VCaP (cell line): ENCODE results near the gene KDM8.

Source experiments
- H3K27ac ChIP-seq: fragments of 450-650 bp; 2 replicates; pipeline ENCODE4 v1.5.1; 2017
- TF ChIP-seq, protein P1 (sequence below): fragments of 450-650 bp; conservative IDR thresholded peaks from 2 replicates; pipeline ENCODE4 v1.5.1; 2017; ENCODE audit warnings: mild to moderate bottlenecking, moderate library complexity

Gene KDM8

DNA sequence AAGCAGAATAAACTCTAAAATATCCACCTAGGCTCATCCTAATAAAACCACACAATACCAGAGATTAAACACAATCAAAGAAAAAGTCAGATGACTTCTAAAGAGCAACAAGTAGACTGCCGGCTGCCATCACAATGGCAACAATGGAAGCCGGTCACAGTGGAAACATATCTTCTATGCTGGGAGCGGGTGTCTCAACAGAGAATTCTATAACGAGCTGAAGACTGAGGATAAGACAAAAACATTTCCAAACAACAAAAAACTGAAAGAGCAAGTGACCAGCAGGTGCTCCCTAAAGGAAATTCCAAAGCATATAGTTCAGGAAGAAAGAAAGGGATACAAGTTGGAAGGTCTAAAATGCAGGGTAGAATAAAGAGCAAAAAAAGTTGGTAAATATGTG is 56.4 kb downstream of the KDM8 start:
- H3K27ac ChIP-seq: no peak overlapping the region
- TF ChIP-seq, protein P1, sequence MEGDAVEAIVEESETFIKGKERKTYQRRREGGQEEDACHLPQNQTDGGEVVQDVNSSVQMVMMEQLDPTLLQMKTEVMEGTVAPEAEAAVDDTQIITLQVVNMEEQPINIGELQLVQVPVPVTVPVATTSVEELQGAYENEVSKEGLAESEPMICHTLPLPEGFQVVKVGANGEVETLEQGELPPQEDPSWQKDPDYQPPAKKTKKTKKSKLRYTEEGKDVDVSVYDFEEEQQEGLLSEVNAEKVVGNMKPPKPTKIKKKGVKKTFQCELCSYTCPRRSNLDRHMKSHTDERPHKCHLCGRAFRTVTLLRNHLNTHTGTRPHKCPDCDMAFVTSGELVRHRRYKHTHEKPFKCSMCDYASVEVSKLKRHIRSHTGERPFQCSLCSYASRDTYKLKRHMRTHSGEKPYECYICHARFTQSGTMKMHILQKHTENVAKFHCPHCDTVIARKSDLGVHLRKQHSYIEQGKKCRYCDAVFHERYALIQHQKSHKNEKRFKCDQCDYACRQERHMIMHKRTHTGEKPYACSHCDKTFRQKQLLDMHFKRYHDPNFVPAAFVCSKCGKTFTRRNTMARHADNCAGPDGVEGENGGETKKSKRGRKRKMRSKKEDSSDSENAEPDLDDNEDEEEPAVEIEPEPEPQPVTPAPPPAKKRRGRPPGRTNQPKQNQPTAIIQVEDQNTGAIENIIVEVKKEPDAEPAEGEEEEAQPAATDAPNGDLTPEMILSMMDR: no peak

DNA sequence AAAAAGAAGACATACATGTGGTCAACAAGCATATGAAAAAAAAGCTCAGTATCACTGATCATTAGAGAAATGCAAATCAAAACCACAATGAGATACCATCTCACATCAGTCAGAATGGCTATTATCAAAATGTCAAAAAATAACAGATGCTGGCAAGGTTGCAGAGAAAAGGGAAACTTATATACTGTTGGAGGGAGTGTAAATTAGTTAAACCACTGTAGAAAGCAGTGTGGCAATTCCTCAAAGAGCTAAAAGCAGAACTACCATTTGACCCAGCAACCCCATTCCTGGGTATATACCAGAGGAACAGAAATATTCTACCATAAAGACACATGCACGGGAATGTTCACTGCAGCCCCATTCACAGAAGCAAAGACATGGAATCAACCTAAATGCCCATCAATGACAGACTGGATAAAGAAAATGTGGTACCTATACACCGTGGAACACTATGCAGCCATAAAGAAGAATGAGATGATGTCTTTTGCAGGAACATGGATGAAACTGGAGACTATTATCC is 59.6 kb downstream of the KDM8 start:
- peak overlapping the region; percentile 54 for H3K27ac ChIP-seq

DNA sequence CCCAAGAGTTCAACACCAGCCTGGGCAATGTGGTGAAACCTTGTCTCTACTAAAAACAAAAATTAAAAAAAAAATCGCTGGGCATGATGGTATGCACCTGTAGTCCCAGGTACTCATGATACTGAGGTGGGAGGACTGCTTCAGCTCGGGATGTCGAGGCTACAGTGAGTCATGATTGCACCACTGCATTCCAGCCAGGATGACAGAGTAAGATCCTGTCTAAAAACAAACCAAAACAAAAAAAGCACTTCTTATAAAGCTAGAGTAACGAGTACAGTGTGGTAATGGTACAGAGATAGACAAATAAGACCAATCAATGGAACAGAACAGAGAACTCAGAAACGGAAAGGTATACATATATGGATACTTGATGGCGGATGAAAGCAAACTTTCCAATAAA is 60.8 kb downstream of the KDM8 start:
- TF ChIP-seq, protein P1: no peak
- no peak overlapping the region for H3K27ac ChIP-seq

DNA sequence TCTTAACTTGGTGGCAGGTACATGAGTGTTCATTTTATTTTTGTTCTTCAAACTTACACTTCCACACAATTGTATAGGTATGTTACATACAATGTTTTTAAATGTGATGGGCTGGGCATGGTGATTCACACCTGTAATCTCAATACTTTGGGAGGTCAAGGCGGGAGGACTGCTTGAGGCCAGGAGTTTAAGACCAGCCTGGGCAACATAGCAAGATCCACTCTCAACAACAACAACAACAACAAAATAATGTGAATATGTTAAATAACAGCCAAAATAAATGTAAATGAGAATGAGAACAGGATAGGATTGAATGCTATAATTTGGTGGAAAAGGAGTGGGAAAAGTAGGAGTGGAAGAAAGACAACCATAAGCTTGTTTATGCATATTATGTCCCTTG is 62.7 kb downstream of the KDM8 start:
- H3K27ac ChIP-seq: no peak overlapping the region
- TF ChIP-seq, protein P1: no peak

DNA sequence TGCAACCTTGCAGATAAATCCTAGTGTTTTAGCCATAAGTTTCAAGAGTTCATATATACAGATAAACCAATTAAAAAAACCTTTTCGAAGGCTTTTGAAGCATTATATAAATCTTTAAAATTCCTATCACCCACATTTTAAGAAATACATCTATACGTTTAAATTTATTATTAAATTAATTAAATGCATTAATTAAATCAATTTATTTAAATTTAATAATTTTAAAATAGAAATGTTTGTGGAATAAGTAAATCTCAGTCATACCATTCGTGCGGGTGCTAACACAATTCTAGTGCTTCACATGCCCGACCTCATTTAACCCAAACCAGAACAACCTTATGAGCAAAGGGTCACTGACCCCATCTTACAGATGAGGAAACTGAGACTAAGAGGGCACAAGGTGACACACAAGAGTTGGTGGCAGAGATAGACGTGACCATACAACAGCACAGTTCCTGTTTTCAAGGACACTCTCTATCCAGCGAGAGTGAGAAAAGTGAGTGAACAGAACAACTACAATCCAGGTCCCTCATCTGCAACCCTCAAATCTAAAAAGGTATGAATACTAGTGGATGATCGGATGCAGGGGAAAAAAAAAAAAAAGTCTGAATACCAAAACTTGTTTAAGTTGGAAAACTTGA is 63.8 kb downstream of the KDM8 start:
- no peak overlapping the region for H3K27ac ChIP-seq
- TF ChIP-seq, protein P1: no peak

DNA sequence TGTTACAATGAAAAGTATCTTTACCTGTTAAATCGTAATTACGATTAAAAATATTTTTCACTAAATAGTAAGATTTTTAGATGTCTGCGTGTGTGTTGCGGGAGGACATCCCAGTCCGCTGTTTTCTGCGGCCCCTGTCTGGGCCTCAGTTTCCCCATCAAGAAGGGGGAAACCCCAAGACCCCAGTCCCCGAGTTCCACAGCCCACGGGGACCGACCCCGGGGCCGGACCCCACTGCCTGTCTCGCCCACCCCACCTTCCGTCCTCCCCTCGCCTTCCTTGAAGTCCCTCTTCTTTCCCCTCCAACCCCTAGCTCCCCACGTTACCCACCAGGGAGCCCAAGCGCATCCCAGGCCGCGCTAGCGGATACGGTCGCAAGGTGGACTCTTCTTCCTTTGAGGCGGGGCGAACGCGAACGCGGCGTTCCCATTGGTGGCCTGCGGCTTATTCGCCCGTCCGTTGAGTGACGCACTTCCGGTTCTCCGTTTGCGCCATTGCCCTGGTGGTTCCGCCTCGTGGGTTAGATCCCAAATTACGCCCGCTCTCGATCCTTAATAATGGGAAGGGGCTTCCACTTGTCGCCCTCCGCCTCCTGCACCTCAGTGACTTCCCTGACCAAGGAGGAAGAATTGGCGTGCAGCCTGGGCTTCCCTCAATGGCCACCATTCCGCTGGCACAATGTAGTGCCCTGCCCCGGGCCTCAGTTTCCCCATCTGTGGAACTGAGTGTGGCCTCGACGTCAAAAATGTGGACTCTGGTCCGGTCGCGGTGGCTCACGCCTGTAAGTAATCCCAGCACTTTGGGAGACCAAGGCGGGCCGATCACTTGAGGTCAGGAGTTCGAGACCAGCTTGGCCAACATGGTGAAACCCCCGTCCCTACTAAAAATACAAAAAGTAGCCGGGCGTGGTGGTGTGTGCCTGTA is 65.3 kb downstream of the KDM8 start, which contains the start of gene NSMCE1:
TSS of gene NSMCE1 (minus strand) at position 397 of the 924 bp plus-strand sequence. CDS start 11,202 bp downstream, outside the sequence.
- TF ChIP-seq, protein P1: no peak
- H3K27ac ChIP-seq: peak within 1 kb of the TSS; percentile 65; the same call in 1 of the 2 replicates

DNA sequence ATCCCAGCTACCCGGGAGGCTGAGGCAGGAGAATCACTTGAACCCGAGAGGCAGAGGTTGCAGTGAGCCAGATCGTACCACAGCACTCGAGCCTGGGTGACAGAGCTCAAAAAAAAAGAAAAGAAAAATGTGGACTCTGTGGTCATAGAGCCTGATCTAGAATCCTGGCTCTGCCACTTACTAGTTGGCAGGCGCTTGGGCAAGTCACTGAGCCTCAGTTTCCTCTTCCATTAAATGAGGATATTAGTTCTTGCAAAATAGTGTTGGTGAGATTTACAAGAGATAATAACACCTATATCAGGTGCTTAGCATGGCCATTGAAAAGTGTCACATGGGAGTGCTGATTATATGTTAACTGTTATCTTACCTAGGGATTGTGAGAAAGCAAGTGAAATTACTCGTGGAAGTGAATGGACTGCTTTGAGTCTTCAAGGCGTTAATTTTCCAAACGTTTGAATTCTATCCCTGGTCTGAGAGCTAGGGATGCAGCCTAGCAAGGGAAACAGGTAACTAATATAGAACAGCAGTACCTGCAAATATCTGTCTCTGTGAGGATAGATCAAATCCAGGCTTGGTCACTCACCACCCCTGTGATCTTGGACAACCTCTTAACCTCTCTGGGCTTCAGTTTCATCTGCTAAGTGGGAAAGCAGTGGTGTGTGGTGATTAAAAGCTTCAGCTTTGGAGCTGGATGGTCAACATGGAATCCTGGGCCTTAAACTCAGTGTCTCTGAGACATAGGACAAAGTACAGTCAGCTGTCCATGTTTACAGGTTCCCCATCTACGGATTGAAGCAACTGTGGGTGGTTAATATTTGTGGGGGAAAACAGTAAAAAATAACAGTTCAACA is 66.2 kb downstream of the KDM8 start:
- TF ChIP-seq, protein P1: no peak
- no peak overlapping the region; the same call in 1 of the 2 replicates for H3K27ac ChIP-seq
